HEK293 (cell line): Measurements from ENCODE around the gene TET1.

ENCODE experiments used
- GFI1B ChIP-seq: fragments of 450-650 bp; formaldehyde crosslinking; IDR thresholded peaks from 2 replicates; pipeline ENCODE4 v1.5.1; 2016; ENCODE audit warnings: missing biosample characterization, missing genetic modification characterization
- YY1 ChIP-seq: fragments of 450-650 bp; formaldehyde crosslinking; IDR thresholded peaks from 2 replicates; pipeline ENCODE4 v1.5.1; 2018; ENCODE audit warnings: missing biosample characterization, missing genetic modification characterization
- ZBTB17 ChIP-seq: fragments of 450-650 bp; formaldehyde crosslinking; IDR thresholded peaks from 2 replicates; pipeline ENCODE4 v1.5.1; 2016; ENCODE audit warnings: missing biosample characterization, missing genetic modification characterization
- ZBTB21 ChIP-seq: fragments of 450-650 bp; formaldehyde crosslinking; IDR thresholded peaks from 2 replicates; pipeline ENCODE4 v1.5.1; 2017; ENCODE audit warnings: missing biosample characterization, missing genetic modification characterization
- ZBTB8A ChIP-seq: fragments of 450-650 bp; formaldehyde crosslinking; IDR thresholded peaks from 2 replicates; pipeline ENCODE4 v1.5.1; 2016; ENCODE audit warnings: missing biosample characterization, missing genetic modification characterization
- ZFHX2 ChIP-seq: fragments of 450-650 bp; formaldehyde crosslinking; conservative IDR thresholded peaks from 2 replicates; pipeline ENCODE4 v1.5.1; 2016; ENCODE audit warnings: missing biosample characterization, missing genetic modification characterization
- ZNF132 ChIP-seq: fragments of 450-650 bp; formaldehyde crosslinking; IDR thresholded peaks from 2 replicates; pipeline ENCODE4 v1.5.1; 2017; ENCODE audit warnings: missing biosample characterization, missing genetic modification characterization, borderline replicate concordance
- ZNF140 ChIP-seq: fragments of 450-650 bp; formaldehyde crosslinking; IDR thresholded peaks from 2 replicates; pipeline ENCODE4 v1.5.1; 2016; ENCODE audit warnings: missing biosample characterization, missing genetic modification characterization
- ZNF530 ChIP-seq: fragments of 450-650 bp; formaldehyde crosslinking; IDR thresholded peaks from 2 replicates; pipeline ENCODE4 v1.5.1; 2016; ENCODE audit warnings: low read depth, missing biosample characterization, missing genetic modification characterization
- ZNF658 ChIP-seq: fragments of 450-650 bp; formaldehyde crosslinking; IDR thresholded peaks from 2 replicates; pipeline ENCODE4; 2016; ENCODE audit warnings: missing biosample characterization, missing genetic modification characterization
- TF ChIP-seq, protein P1 (sequence below): fragments of 450-650 bp; formaldehyde crosslinking; IDR thresholded peaks from 2 replicates; pipeline ENCODE4 v1.5.1; 2016; ENCODE audit warnings: missing biosample characterization, missing genetic modification characterization, low read depth
- TF ChIP-seq, protein P2 (sequence below): fragments of 450-650 bp; formaldehyde crosslinking; IDR thresholded peaks from 2 replicates; pipeline ENCODE4 v1.5.1; 2016; ENCODE audit warnings: missing biosample characterization, missing genetic modification characterization
- TF ChIP-seq, protein P3 (sequence below): fragments of 450-650 bp; formaldehyde crosslinking; IDR thresholded peaks from 2 replicates; pipeline ENCODE4 v1.5.1; 2016; ENCODE audit warnings: missing biosample characterization, missing genetic modification characterization, borderline replicate concordance
- TF ChIP-seq, protein P4 (sequence below): fragments of 450-650 bp; formaldehyde crosslinking; conservative IDR thresholded peaks from 2 replicates; pipeline ENCODE4 v1.5.1; 2016; ENCODE audit warnings: low read depth, missing biosample characterization, missing genetic modification characterization
- TF ChIP-seq, protein P5 (sequence below): fragments of 450-650 bp; formaldehyde crosslinking; IDR thresholded peaks from 2 replicates; pipeline ENCODE4 v1.5.1; 2016; ENCODE audit warnings: missing biosample characterization, missing genetic modification characterization
- TF ChIP-seq, protein P6 (sequence below): fragments of 450-650 bp; formaldehyde crosslinking; IDR thresholded peaks from 2 replicates; pipeline ENCODE4 v1.5.1; 2016; ENCODE audit warnings: missing biosample characterization, missing genetic modification characterization
- TF ChIP-seq, protein P7 (sequence below): fragments of 450-650 bp; formaldehyde crosslinking; IDR thresholded peaks from 2 replicates; pipeline ENCODE4 v1.5.1; 2016; ENCODE audit warnings: missing biosample characterization, missing genetic modification characterization

Gene TET1

DNA sequence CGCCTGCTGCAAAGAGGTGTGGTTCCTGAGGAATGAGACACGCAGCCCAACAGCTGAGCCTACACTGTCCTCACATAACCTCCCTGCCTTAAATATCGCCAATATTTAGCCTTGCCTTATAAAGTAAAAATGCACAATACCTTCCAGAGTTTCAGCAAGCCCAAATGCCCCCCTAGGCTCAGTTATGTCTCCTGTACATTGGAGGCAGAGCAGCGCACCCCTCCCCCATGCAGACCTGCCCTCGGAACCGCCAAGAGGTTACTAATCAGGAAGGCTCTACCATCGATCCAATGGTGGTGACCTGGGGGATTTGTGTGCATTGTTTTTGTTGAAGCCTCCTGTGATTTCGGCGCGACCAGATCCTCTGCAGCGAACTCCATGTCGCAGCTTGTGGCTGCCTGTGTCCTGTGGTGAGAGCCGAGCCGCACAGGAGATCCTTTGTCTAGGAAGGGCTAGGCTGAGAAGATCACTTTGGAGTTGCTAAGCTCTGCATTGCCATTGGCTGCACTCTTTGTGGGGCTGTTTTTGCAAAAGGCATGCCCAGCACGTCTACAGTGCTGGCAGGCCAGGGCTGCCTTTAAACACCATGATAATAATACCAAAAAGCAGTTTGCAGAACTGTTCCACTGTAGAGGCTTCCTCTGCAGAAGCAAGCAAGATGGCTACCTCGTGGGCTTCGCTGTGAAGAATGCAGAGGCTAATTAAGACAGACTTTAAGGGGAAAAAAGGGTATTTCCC lies 40.1 kb downstream of the TET1 start (continued):
- TF ChIP-seq, protein P1, sequence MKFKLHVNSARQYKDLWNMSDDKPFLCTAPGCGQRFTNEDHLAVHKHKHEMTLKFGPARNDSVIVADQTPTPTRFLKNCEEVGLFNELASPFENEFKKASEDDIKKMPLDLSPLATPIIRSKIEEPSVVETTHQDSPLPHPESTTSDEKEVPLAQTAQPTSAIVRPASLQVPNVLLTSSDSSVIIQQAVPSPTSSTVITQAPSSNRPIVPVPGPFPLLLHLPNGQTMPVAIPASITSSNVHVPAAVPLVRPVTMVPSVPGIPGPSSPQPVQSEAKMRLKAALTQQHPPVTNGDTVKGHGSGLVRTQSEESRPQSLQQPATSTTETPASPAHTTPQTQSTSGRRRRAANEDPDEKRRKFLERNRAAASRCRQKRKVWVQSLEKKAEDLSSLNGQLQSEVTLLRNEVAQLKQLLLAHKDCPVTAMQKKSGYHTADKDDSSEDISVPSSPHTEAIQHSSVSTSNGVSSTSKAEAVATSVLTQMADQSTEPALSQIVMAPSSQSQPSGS (tag by site-specific recombination): no peak
- TF ChIP-seq ZNF132 (tag by site-specific recombination) (no peak), ZNF658 (tag by site-specific recombination) (no peak), ZNF530 (tag by site-specific recombination) (no peak), ZBTB8A (tag by site-specific recombination) (peak; percentile 60), ZFHX2 (tag by site-specific recombination) (no peak), GFI1B (tag by site-specific recombination) (peak; percentile 42; the same call in 1 of the 2 replicates), ZBTB21 (tag by site-specific recombination) (no peak), YY1 (tag by site-specific recombination) (peak; percentile 58; the same call in 1 of the 2 replicates), ZNF140 (tag by site-specific recombination) (no peak), ZBTB17 (tag by site-specific recombination) (peak; percentile 100)
- TF ChIP-seq, protein P2, sequence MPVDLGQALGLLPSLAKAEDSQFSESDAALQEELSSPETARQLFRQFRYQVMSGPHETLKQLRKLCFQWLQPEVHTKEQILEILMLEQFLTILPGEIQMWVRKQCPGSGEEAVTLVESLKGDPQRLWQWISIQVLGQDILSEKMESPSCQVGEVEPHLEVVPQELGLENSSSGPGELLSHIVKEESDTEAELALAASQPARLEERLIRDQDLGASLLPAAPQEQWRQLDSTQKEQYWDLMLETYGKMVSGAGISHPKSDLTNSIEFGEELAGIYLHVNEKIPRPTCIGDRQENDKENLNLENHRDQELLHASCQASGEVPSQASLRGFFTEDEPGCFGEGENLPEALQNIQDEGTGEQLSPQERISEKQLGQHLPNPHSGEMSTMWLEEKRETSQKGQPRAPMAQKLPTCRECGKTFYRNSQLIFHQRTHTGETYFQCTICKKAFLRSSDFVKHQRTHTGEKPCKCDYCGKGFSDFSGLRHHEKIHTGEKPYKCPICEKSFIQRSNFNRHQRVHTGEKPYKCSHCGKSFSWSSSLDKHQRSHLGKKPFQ: peak; percentile 82
- TF ChIP-seq, protein P3, sequence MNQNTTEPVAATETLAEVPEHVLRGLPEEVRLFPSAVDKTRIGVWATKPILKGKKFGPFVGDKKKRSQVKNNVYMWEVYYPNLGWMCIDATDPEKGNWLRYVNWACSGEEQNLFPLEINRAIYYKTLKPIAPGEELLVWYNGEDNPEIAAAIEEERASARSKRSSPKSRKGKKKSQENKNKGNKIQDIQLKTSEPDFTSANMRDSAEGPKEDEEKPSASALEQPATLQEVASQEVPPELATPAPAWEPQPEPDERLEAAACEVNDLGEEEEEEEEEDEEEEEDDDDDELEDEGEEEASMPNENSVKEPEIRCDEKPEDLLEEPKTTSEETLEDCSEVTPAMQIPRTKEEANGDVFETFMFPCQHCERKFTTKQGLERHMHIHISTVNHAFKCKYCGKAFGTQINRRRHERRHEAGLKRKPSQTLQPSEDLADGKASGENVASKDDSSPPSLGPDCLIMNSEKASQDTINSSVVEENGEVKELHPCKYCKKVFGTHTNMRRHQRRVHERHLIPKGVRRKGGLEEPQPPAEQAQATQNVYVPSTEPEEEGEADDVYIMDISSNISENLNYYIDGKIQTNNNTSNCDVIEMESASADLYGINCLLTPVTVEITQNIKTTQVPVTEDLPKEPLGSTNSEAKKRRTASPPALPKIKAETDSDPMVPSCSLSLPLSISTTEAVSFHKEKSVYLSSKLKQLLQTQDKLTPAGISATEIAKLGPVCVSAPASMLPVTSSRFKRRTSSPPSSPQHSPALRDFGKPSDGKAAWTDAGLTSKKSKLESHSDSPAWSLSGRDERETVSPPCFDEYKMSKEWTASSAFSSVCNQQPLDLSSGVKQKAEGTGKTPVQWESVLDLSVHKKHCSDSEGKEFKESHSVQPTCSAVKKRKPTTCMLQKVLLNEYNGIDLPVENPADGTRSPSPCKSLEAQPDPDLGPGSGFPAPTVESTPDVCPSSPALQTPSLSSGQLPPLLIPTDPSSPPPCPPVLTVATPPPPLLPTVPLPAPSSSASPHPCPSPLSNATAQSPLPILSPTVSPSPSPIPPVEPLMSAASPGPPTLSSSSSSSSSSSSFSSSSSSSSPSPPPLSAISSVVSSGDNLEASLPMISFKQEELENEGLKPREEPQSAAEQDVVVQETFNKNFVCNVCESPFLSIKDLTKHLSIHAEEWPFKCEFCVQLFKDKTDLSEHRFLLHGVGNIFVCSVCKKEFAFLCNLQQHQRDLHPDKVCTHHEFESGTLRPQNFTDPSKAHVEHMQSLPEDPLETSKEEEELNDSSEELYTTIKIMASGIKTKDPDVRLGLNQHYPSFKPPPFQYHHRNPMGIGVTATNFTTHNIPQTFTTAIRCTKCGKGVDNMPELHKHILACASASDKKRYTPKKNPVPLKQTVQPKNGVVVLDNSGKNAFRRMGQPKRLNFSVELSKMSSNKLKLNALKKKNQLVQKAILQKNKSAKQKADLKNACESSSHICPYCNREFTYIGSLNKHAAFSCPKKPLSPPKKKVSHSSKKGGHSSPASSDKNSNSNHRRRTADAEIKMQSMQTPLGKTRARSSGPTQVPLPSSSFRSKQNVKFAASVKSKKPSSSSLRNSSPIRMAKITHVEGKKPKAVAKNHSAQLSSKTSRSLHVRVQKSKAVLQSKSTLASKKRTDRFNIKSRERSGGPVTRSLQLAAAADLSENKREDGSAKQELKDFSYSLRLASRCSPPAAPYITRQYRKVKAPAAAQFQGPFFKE (tag by site-specific recombination): no peak
- TF ChIP-seq, protein P4, sequence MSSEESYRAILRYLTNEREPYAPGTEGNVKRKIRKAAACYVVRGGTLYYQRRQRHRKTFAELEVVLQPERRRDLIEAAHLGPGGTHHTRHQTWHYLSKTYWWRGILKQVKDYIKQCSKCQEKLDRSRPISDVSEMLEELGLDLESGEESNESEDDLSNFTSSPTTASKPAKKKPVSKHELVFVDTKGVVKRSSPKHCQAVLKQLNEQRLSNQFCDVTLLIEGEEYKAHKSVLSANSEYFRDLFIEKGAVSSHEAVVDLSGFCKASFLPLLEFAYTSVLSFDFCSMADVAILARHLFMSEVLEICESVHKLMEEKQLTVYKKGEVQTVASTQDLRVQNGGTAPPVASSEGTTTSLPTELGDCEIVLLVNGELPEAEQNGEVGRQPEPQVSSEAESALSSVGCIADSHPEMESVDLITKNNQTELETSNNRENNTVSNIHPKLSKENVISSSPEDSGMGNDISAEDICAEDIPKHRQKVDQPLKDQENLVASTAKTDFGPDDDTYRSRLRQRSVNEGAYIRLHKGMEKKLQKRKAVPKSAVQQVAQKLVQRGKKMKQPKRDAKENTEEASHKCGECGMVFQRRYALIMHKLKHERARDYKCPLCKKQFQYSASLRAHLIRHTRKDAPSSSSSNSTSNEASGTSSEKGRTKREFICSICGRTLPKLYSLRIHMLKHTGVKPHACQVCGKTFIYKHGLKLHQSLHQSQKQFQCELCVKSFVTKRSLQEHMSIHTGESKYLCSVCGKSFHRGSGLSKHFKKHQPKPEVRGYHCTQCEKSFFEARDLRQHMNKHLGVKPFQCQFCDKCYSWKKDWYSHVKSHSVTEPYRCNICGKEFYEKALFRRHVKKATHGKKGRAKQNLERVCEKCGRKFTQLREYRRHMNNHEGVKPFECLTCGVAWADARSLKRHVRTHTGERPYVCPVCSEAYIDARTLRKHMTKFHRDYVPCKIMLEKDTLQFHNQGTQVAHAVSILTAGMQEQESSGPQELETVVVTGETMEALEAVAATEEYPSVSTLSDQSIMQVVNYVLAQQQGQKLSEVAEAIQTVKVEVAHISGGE (tag by site-specific recombination): no peak
- TF ChIP-seq, protein P5, sequence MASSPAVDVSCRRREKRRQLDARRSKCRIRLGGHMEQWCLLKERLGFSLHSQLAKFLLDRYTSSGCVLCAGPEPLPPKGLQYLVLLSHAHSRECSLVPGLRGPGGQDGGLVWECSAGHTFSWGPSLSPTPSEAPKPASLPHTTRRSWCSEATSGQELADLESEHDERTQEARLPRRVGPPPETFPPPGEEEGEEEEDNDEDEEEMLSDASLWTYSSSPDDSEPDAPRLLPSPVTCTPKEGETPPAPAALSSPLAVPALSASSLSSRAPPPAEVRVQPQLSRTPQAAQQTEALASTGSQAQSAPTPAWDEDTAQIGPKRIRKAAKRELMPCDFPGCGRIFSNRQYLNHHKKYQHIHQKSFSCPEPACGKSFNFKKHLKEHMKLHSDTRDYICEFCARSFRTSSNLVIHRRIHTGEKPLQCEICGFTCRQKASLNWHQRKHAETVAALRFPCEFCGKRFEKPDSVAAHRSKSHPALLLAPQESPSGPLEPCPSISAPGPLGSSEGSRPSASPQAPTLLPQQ (tag by site-specific recombination): peak; percentile 84
- TF ChIP-seq, protein P6, sequence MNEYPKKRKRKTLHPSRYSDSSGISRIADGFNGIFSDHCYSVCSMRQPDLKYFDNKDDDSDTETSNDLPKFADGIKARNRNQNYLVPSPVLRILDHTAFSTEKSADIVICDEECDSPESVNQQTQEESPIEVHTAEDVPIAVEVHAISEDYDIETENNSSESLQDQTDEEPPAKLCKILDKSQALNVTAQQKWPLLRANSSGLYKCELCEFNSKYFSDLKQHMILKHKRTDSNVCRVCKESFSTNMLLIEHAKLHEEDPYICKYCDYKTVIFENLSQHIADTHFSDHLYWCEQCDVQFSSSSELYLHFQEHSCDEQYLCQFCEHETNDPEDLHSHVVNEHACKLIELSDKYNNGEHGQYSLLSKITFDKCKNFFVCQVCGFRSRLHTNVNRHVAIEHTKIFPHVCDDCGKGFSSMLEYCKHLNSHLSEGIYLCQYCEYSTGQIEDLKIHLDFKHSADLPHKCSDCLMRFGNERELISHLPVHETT (tag by site-specific recombination): no peak; the same call in 1 of the 2 replicates
- TF ChIP-seq, protein P7, sequence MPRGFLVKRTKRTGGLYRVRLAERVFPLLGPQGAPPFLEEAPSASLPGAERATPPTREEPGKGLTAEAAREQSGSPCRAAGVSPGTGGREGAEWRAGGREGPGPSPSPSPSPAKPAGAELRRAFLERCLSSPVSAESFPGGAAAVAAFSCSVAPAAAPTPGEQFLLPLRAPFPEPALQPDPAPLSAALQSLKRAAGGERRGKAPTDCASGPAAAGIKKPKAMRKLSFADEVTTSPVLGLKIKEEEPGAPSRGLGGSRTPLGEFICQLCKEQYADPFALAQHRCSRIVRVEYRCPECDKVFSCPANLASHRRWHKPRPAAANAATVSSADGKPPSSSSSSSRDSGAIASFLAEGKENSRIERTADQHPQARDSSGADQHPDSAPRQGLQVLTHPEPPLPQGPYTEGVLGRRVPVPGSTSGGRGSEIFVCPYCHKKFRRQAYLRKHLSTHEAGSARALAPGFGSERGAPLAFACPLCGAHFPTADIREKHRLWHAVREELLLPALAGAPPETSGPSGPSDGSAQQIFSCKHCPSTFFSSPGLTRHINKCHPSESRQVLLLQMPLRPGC (tag by site-specific recombination): no peak
